Vagina (tissue), 2 donors: Measurements from ENCODE around the gene DGCR8. TPM values are rescaled to one million over a fixed set of nuclear protein-coding genes. Genes with fewer than 3 reads are reported as not detected.

ENCODE experiments used
- DNase-seq, 2 donors: peaks; one replicate each; pipeline ENCODE4 v3.0.0-alpha.2; 2017; ENCODE audit errors: extremely low spot score in 2 of 2
- H3K27ac ChIP-seq: fragments of 200-600 bp; sonication (generic); one replicate; pipeline ENCODE4 v1.5.1; 2019
- H3K27me3 ChIP-seq: fragments of 200-600 bp; sonication (generic); one replicate; pipeline ENCODE4 v1.5.1; 2019
- H3K36me3 ChIP-seq, 2 donors: fragments of 200-600 bp; sonication (generic); one replicate each; pipeline ENCODE4 v1.5.1; 2017 to 2019
- H3K4me1 ChIP-seq: fragments of 200-600 bp; sonication (generic); one replicate; pipeline ENCODE4 v1.5.1; 2019
- H3K4me3 ChIP-seq, 2 donors: fragments of 200-600 bp; sonication (generic); 1 replicate in 1 of 2; 2 replicates in 1 of 2; pipeline ENCODE4 v1.5.1; 2016 to 2019
- H3K9me3 ChIP-seq: fragments of 200-600 bp; sonication (generic); one replicate; pipeline ENCODE4 v1.5.1; 2019
- CTCF ChIP-seq, 3 experiments: fragments of 450-650 bp in 2 of 3; fragments of 200-600 bp in 1 of 3; sonication (generic) in 1 of 3; IDR thresholded peaks; one replicate each; pipeline ENCODE4 v1.5.1; 2017 to 2019; ENCODE audit warnings: antibody characterized with exemption in 3 of 3, mild to moderate bottlenecking in 2 of 3, moderate library complexity in 2 of 3
- POLR2A ChIP-seq, 2 donors: fragments of 450-650 bp; IDR thresholded peaks; one replicate each; pipeline ENCODE4 v1.6.1; 2017; ENCODE audit warnings: antibody characterized with exemption in 2 of 2, mild to moderate bottlenecking in 2 of 2, moderate library complexity in 2 of 2
- POLR2AphosphoS5 ChIP-seq, 2 donors: sonication (generic); formaldehyde crosslinking; IDR thresholded peaks; one replicate each; pipeline ENCODE4 v1.9.0; 2017; ENCODE audit warnings: antibody characterized with exemption in 2 of 2, mild to moderate bottlenecking in 2 of 2, low read depth in 1 of 2; ENCODE audit not compliant: insufficient read depth in 1 of 2
- intact Hi-C: fragments of 100-400 bp; cut with DNase I; formaldehyde crosslinking; loops from one replicate; pipeline ENCODE4 v1.15.1; 2023
- total RNA-seq: library from RNA; depleted of rRNA; stranded (reverse); fragments of >200 nt; gene quantifications from one replicate; pipeline ENCODE4 v1.2.3, GENCODE V29; 2016

The DGCR8 gene
- total RNA-seq, 1 donor from 2014 or later: 27.3 TPM

- no peak for DNase-seq
- H3K4me1 ChIP-seq: peaks cover 9% of the 10 kb centered on the region
- H3K27me3 ChIP-seq: no peaks in the 10 kb centered on the region
- H3K36me3 ChIP-seq: peaks cover 0 to 63% of the 10 kb centered on the region in 2 donors
- H3K9me3 ChIP-seq: no peaks in the 10 kb centered on the region
- TF ChIP-seq CTCF (IDR thresholded peaks at IDR 0.05): no peak
- no peak for TF ChIP-seq POLR2AphosphoS5 (IDR thresholded peaks at IDR 0.05; ENCODE audit: insufficient read depth in 1 of 2, low read depth in 1 of 2)
- TF ChIP-seq POLR2A (IDR thresholded peaks at IDR 0.05): no peak
- intact Hi-C loops: no loop called here
- no peak overlapping the region for H3K27ac ChIP-seq
- H3K4me3 ChIP-seq: no peak overlapping the region
These were observed 44.2 kb downstream of the DGCR8 start for GRCh38 chr22:20124083-20124787.

GRCh38 chr22:20125201-20126174 is 45.4 kb downstream of the DGCR8 start:
- H3K4me3 ChIP-seq: no peak overlapping the region
- intact Hi-C loops: no loop called here
- H3K36me3 ChIP-seq: peaks cover 0 to 51% of the 10 kb centered on the region in 2 donors
- no peak for DNase-seq
- H3K27ac ChIP-seq: no peak overlapping the region
- H3K27me3 ChIP-seq: no peaks in the 10 kb centered on the region
- H3K9me3 ChIP-seq: no peaks in the 10 kb centered on the region
- peaks cover 6% of the 10 kb centered on the region for H3K4me1 ChIP-seq
- TF ChIP-seq POLR2AphosphoS5 (IDR thresholded peaks at IDR 0.05; ENCODE audit: insufficient read depth in 1 of 2, low read depth in 1 of 2) (no peak), POLR2A (IDR thresholded peaks at IDR 0.05) (no peak), CTCF (IDR thresholded peaks at IDR 0.05) (no peak)

- Histone ChIP-seq H3K4me3 (no peak overlapping the region), H3K27me3 (no peaks in the 10 kb centered on the region), H3K27ac (no peak overlapping the region), H3K36me3 (peaks cover 0 to 43% of the 10 kb centered on the region in 2 donors), H3K9me3 (no peaks in the 10 kb centered on the region), H3K4me1 (peaks cover 10% of the 10 kb centered on the region)
- intact Hi-C loops: no loop called here
- DNase-seq: no peak
- no peak for TF ChIP-seq POLR2AphosphoS5 (IDR thresholded peaks at IDR 0.05; ENCODE audit: insufficient read depth in 1 of 2, low read depth in 1 of 2)
- no peak for TF ChIP-seq CTCF (IDR thresholded peaks at IDR 0.05)
These were observed 46.4 kb downstream of the DGCR8 start for GRCh38 chr22:20126284-20127029.

- intact Hi-C loops: no loop called here
- Histone ChIP-seq H3K27ac (no peak overlapping the region), H3K36me3 (peaks cover 0 to 33% of the 10 kb centered on the region in 2 donors)
These were observed 47.4 kb downstream of the DGCR8 start for GRCh38 chr22:20127318-20127868.

More at GRCh38 chr22:20127318-20127868, 47.4 kb downstream of the DGCR8 start:
- DNase-seq: no peak
- TF ChIP-seq POLR2A (IDR thresholded peaks at IDR 0.05) (no peak), POLR2AphosphoS5 (IDR thresholded peaks at IDR 0.05; ENCODE audit: insufficient read depth in 1 of 2, low read depth in 1 of 2) (no peak), CTCF (IDR thresholded peaks at IDR 0.05) (no peak)
- no peak overlapping the region for H3K4me3 ChIP-seq
- peaks cover 13% of the 10 kb centered on the region for H3K4me1 ChIP-seq
- H3K27me3 ChIP-seq: no peaks in the 10 kb centered on the region
- H3K9me3 ChIP-seq: no peaks in the 10 kb centered on the region
